GM19397 (cell line): ENCODE data around the gene OR1I1.
"Not testable (repeated sequence)": the region's sequence is repeated elsewhere in the genome, so short reads cannot be mapped to it uniquely, and the experiment has no call there.

Source experiments
- ATAC-seq: cut with Tn5 transposase; IDR thresholded peaks from one replicate; pipeline ENCODE4 v1.9.1; 2021; ENCODE audit warnings: mild to moderate bottlenecking, moderate library complexity; ENCODE audit not compliant: unreplicated experiment

Gene OR1I1

DNA sequence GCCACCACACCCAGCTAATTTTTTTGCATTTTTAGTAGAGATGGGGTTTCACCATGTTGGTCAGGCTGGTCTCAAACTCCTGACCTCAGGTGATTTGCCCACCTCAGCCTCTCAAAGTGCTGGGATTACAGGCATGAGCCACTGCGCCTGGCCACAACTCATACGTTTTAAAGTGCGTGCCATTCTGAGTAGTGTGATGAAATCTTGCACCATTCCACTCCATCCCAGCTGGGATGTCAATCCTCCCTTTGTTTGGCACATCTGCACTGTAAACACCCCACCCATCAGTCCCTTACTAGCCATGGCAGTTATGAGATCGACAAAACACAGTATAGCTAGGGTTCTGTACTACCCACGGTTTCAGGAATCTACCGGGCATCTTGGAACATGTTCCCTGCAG lies 16.0 kb downstream of the OR1I1 start:
- ATAC-seq, result not testable (repeated sequence)

DNA sequence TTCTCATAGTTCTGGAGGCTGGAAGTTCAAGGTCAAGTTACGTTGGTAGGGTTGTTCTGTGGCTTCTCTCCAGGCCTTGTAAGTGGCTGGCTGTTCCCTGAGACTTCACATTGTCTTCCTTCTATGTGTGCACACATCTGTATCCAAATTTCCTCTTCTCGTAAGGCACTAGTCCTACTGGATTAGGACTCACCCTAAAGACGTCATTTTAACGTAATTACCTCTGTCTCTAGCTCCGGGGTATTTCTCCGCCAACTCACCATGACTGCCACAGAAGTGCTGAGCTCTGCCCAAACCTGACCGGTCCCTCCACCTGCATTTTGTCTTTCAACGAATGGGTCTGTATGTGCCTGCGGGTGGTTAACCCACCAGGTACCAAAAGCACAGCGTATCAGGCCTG lies 16.4 kb downstream of the OR1I1 start:
- no peak for ATAC-seq

DNA sequence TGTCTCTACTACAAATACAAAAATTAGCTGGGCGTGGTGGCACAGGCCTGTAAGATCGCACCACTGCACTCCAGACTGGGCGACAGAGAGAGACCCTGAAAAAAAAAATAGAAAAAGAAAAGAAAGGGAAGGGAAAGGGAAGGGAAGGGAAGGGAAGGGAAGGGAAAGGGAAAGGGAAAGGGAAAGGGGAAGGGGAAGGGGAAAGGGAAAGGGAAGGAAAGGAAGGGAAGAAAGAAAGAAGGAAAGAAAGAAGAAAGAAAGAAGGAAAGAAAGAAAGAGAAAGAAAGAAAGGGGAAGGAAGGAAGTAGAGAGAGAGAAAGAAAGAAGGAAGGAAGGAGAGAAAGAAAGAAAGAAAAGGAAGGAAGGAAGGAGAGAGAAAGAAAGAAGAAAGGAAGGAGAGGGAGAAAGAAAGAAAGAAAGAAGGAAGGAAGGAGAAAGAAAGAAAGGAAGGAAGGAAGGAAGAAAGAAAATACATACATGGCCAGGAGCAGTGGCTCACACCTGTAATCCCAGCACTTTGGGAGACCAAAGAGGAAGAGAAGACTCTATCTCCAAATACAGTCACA lies 17.1 kb downstream of the OR1I1 start:
- no peak for ATAC-seq

DNA sequence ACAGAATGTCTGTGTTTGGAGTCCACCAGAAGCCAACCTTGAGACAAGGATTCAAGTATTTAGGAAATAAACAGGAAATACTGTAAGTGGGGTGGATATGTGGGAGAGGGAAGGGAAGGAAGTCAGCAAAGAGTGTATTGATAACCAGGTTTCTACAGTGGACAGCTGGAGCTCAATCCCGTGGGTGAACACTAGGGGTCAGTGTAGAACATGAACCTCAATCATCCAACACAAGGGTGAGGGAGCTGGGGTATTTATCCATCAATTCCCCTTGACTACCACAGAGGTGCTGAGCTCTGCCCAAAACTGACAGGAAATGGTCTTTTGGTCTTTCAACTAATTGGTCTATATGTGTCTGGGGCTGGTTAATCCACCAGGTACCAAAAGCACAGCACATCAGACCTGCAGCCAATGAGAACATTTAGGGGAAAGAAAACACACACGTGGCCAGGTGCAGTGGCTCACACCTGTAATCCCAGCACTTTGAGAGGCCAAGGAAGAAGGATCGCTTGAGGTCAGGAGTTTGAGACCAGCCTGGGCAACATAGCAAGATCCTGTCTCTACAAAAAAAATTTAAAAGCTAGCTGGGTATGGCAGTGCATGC lies 19.6 kb downstream of the OR1I1 start:
- no peak for ATAC-seq

DNA sequence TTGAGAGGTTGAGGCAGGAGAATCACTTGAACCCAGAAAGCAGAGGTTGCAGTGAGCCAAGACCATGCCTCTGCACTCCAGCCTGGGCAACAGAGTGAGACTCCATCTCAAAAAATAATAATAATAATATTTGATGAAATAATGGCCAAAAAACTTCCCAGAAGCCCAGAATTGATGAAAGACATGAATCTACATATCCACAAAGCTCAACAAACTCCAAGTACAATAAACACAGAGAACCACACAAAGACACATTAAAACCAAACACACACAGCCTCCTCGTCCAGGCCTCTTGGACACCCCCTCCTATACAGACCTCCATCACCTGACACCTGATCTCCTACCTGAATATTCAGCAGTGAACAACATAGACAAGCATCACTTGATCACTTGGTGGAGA lies 22.0 kb downstream of the OR1I1 start:
- no peak for ATAC-seq

DNA sequence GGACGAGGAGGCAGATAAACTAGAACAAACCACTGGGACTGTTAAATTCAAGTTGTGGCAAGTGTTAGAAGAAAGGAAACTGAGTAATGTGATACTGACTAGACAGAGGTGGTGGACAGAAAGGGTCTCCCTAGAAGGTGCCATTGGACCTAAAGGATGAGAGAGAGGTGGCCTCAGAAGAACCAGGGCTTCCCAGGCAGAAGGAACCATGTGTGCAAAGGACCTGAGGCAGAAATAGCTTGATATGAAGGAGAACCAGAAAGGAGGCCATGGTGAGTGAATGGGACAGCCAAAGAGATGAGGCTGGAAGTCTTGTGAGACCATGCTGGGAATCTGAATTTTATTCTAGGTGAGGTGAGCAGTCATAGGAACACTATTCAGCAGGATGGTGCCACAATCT lies 22.4 kb downstream of the OR1I1 start:
- ATAC-seq, result no peak

DNA sequence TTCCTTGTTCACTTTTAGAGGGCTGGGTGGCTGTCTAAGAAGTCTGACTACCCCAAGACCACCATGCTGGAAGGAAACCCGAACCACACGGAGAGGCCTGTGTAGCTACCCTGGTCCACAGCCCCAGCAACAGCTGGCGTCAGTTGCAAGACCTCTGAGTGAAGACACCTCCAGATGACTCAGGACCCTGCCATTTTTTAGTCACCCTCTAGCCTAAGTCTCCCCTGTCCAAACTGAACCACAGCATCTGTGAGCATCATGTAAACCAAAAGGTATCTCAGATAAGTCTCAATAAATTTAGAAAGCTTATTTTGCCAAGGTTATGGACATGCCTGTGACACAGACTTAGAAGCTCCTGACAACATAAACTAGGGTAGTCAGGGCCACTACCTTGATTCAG lies 23.0 kb downstream of the OR1I1 start:
- ATAC-seq, result no peak

DNA sequence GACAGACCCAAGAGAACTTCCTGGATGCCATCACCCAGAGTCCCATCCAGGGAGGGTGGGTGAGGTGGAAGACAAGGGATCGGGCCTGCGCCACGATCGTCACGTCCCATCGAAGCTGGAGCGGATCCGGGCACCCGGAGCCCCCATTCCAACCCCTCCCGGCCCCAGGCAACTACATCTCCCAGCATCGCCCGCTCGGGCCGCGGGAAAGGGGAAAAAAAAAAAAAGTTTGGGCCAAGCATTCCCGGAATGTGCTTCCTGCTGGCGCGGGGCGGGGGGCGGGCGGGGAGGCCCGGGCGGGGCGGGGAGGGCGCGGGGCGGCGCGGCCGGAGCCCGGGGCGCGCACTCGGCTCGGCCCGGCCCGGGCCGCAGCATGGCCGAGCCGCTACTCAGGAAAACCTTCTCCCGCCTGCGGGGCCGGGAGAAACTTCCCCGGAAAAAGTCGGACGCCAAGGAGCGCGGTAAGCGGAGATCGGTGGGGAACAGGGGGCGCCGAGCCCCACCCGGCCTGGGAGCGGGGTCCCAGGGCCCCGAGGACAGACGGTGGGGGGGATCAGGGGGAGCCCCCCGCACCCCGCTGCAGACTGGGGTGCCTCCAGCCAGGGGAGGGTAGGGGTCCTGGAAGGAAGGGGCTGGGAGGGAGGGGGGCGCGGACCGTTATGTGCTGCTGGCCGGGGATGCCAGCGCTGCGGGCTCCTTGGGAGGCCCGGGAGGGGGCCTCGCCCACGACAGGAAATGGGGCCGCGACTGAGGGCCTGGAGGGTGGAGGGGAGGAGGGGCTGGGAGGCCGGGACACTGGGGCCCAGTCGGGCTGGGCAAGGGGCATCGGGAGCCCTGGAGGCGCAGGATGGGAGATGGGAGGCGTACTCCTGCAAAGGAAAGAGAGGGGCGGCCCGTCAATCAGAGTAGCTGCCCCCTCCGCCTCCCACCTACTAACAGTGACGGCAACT lies 25.3 kb downstream of the OR1I1 start, which contains the start of gene SYDE1:
Gene SYDE1 (plus strand): TSS at position 341 of the 950 bp plus-strand sequence. CDS start 33 bp downstream, at position 374.
- no peak for ATAC-seq

DNA sequence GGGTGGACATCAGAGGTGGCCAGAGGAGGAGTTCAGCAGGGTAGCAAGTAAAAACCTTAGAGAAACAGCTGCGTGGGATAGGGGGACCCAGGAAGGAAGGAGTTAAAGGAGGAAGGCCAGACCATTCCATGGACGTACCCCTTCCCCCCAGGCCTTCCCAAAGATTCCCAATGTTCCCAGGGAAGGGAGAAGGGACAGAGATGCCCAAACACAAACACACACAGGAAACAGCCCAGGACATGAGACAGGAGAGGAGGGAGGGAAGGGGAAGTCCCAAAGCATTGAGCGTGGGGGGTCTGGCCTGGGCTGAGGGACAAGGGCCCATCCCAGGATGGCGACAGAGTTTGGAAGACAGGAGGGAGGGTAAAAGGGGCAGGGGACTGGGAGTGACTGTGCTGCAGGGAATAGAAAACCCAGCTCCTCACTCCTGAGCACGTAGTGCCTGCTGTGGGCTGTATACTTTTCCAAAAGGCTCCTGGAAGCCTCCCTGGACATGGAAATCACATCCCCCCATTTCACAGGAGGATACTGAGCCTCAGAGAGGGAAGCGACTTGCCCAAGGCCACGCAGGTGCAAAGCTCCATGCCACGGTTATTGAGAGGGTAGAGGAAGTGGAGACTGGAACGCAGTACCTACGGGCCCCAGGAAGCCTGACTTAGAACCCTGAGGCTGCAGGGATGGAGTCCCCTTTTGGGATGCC lies 26.3 kb downstream of the OR1I1 start:
- no peak for ATAC-seq

DNA sequence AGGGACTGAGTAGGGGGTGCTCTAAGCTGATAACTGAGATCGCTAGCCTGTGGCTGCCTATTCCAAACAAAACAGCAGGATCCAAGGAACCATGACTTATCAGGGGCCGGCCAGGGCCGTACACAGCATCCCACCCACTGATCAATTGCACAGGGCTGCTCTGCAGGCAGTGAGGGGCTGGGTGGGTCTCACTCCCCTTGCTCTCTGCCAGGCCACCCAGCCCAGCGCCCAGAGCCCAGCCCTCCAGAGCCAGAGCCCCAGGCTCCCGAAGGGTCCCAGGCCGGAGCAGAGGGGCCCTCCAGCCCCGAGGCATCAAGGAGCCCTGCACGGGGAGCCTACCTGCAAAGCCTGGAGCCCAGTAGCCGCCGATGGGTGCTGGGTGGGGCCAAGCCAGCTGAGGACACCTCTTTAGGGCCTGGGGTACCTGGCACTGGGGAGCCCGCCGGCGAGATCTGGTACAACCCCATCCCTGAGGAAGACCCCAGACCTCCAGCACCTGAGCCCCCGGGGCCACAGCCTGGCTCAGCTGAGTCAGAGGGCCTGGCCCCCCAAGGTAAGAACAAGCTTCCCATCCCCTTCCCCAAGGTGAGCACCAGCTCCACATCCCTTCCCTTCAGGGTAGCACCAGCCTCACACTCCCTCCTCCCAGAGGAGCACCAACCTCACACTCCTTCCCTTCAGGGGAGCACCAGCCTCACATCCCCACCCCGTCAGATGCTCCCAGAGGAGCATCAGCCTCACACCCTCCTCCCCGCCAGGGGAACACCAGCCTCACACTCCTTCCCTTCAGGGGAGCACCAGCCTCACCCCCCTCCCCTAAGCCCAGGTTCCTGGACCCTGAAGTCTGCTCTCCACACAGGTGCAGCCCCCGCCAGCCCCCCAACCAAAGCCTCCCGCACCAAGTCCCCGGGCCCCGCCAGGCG lies 27.1 kb downstream of the OR1I1 start:
- no peak for ATAC-seq

DNA sequence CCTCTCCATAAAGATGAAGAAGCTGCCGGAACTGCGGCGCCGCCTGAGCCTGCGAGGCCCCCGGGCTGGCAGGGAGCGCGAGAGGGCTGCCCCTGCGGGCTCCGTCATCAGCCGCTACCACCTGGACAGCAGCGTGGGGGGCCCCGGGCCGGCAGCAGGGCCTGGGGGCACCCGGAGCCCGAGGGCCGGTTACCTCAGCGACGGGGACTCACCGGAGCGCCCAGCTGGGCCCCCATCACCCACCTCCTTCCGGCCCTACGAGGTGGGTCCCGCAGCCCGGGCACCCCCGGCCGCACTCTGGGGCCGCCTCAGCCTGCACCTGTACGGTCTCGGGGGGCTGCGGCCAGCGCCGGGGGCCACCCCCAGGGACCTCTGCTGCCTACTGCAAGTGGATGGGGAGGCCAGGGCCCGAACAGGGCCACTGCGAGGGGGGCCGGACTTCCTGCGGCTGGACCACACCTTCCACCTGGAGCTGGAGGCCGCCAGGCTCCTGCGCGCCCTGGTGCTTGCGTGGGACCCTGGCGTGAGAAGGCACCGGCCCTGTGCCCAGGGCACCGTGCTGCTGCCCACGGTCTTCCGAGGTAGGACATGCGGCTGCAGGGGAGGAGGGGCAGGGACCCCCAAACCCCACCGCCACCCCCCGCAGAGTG lies 27.9 kb downstream of the OR1I1 start:
- ATAC-seq, result no peak

DNA sequence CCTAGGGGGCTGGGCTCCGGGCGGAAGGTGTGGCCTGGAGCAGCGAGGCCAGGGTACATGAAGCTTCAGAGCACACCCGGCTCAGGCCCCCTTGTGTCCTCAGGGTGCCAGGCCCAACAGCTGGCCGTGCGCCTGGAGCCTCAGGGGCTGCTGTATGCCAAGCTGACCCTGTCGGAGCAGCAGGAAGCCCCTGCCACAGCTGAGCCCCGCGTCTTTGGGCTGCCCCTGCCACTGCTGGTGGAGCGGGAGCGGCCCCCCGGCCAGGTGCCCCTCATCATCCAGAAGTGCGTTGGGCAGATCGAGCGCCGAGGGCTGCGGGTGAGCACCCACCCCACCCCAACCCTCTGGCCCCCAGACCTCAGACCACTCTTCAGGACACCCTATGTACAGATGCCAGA lies 28.4 kb downstream of the OR1I1 start:
- ATAC-seq, result no peak

DNA sequence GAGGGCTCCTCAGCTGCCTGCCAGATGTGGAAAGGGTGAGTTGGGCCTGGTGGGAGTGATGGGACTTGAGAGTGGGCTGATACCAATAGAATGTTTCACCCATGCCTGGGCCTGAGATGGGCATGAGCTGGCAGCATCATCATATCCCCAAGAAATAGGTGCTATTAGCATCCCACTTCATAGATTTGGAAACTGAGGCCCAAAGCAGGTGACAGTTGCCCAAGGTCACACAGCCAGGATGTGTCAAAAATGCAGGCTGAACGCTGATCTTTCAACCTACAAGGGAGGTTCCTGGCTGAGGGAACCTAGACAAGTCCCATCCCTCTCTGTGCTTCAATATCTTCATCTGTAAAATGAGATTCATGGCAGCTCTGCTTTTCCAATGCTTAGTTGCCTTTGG lies 29.7 kb downstream of the OR1I1 start:
- no peak for ATAC-seq

DNA sequence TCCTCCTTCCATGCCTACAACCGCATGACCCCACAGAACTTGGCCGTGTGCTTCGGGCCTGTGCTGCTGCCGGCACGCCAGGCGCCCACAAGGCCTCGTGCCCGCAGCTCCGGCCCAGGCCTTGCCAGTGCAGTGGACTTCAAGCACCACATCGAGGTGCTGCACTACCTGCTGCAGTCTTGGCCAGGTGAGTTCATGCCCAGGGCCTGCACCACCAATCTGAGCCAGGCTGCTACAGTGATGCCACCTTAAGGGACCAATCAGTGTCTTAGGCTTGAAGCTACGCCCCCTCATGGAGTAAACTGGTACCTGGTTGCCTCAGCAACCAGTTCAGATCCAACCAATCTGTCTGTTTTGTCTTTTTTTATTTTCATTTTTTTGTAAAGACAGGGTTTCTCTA lies 30.4 kb downstream of the OR1I1 start:
- ATAC-seq, result no peak

DNA sequence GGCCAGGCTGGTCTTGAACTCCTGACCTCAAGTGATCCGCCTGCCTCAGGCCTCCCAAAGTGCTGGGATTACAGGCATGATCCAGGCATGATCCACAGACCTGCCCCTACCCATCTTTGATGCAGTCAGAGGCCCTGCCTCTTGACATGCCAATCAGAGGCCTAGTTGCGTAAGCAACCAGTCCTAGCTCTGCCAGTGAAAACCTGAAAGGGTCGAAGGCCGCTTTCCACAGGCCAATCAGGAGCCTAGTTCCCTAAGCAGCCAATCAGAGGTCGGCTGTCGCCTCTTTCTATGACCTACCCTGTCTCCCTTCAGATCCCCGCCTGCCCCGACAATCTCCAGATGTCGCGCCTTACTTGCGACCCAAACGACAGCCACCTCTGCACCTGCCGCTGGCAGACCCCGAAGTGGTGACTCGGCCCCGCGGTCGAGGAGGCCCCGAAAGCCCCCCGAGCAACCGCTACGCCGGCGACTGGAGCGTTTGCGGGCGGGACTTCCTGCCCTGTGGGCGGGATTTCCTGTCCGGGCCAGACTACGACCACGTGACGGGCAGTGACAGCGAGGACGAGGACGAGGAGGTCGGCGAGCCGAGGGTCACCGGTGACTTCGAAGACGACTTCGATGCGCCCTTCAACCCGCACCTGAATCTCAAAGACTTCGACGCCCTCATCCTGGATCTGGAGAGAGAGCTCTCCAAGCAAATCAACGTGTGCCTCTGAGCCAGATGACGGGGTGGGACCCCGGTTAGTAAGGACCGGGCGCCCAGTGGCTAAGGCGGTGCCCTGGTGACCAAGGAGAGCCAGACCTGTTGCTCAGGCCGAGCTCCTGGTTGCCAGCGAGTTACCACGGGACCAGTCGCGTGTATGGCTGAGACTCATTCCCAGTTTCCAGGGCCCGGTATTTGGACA lies 31.5 kb downstream of the OR1I1 start:
- ATAC-seq, result no peak

DNA sequence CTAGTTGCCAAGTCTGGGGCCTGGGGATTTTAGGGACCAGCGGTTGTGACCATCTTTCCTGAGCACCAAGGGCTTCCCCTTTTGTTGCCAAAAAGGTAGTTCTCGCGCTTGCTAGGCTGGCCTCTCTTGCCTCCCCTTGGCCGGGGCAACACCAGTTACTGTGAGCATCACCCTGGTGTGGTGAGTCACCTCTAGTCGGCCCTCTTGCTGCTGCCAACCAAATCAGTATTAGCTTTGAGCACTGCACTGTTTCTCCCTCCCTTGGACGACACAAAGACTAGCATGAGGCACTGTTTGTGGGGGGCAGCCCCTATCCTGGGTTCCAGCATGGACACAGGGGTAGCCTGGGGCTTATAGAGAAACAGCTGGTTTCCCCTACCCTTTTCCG lies 32.1 kb downstream of the OR1I1 start:
- ATAC-seq, result no peak

DNA sequence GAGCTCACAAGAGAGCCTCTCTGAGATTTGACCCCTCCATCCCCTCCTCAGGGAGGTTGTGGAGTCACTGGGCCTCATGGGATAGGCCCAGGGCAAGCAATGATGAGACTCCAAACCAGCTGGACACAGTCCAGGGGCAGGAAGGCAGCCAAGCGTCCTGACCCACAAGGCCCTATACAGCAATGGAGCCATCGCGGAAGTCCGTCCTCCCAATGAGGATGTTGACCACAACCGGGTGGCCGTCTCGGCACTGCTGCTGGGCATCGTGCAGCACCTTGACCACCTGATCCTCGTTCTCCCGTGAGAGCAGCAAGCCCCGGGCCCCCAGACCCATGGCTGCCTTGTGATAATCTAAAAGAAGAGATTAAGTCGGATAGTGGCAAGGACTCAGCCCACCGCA lies 33.1 kb downstream of the OR1I1 start:
- no peak for ATAC-seq

DNA sequence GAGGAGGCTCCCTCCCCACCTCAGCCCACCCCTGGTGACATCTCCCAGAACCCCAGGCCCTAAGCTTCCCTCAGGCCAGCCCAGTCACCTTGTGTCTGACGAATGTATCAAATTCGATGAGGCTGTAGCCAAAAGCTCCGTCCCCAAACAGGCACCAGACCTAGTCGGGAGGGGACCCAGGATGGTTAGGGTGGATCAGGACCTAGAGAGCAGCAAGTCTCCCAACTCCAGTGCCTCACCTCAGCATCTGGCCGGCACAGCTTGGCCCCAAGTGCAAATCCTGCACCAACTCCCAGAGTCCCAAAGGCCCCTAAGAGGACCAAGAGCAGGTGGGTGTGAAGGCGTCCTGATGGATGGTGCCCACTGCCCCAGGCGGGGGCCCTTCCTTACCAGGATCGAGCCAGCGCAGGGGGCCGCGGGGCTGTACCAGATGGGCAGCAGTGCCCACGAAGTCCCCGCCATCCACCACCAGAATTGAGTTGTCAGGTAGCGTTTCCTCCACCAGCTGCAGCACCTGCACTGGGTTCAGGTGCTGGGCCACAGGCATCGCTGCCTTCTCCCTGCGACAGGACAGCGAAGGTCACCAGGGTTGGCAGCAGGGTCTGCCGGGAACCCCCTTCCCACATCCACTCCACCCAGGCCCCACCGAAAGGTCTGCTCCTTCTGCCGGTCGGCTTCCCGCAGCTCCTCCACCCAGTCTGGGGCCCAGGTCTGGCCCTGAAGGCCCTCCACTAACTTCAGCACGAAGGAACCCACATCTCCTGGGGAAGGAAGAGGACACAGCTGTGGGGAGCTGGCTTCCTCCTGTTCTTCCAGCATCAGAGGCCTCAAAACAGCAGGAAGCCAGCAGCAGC lies 34.0 kb downstream of the OR1I1 start:
- ATAC-seq, result no peak
